Non-pigmented ciliary epithelial cell (primary cell): ENCODE measurements around the gene GPER1.
"Not testable (repeated sequence)": the region's sequence is repeated elsewhere in the genome, so short reads cannot be mapped to it uniquely, and the experiment has no call there.

Experiments
- DNase-seq: peaks from one replicate; pipeline ENCODE4 v3.0.0-alpha.2; 2010; ENCODE audit warnings: low read depth

The GPER1 gene

DNA sequence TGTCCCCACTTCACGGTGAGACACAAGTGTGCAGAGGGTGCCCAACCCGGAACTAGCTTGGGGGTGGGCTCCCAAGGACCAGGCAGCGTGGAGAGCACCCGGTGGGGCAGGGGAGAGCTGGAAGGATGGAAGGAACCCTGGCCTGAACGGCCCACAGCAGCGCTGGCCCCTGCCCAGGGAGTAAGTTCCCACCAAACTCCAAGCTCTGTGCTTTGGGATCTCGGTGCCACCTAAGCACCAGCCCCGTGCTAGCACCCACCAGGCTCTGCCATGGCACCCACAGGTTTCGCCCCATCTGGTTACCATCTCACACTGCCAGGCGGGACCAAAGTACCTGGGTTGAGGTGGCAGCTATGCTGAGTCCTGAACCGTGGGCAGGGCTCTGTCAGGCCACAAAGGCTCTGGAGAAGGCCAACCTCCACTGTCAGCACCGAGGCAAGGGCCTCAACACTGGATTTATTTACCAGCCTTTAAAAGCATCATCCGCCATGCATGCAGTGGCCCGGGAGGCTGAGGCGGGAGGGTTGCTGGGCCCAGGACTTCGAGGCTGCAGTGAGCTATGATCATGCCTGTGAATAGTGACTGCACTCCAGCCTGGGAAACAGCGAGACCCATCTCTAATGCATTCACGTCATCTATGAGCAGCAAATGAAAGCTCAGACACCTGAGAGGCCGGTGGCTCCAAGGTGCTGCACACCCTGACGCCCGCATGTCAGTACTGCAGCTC is 16.0 kb downstream of the GPER1 start:
- no peak for DNase-seq

DNA sequence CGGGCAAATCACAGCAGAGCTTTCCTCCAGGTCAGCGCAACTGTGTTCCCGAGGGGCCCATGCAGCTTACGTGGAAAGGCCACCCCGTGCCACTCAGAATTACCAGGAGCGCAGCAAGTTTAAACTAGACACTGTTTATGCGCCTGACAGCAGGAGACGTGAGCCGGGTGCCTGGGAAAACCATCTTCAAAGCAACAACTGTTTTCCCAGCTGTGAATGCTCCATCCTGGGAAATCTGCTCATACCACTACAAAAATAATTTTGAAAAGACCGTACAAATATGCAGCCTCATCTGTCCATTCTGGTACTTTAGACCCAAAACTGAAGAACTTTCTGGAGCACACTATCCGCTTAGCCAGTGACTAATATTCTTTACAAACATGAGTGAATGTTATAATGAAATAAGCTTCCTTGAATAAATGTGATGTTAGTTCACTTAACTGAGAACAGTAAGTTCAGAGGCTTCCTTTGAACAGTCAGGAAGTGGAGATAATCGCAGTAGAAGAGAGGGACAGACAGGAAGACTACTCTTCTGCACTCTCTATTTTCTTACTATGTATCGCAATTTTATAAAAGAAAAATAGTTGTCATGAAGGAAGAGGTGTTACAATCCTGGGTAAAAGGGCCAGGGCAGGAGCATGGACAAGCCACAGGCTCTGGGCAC is 16.7 kb downstream of the GPER1 start:
- no peak for DNase-seq

DNA sequence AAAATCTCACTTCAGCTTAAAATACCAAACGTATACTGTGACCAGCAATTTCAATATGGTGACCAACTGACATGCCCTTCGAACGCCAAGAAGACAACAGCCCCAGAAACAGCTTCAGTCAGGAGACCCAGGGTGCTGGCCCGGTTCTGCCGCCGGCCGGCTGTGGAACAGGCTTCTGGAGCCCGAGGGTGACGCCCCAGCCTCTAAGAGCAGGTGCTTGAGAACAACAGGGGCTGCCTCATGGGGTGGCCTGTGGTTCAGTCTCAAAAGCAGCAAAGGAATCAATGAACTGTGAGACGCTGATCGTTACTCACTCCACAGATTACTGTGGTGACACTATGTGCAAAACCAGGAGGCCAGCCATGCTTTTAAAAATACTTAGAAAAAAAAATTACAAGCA is 17.3 kb downstream of the GPER1 start:
- DNase-seq: no peak

DNA sequence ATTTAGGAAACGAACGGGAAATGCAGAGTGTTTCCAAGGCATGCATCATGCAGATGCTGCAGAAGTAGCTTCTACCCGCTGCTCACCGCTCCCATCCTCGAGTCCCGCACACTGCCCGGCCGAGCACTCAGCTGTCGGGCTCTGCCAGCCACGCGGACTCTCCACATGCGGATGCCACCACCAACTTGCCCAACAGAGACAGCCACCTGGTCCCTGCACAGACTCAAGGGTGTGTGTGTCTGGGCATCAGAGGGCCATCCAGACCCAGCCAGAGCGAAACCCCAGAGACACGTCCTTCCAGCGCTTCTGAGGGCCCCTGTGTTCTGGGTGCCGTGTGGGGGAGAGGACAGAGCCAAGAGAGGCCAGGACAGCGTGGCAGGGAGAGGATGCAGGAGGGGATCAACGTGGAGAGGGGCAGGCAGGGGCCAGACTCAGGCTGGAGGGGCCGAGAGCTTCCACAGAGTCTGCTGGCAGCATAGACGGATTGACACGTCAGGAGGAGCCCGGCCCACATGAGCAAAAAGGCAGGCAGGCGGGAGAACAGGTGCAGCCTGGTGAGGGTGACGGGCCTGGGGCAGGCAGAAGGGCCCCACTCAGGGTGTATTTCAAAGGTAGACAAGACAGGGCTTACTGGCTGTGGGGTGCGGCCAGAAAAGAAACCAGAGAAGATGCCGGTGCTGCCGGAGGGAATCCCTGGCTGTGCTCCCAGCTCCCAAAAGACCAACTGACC is 18.3 kb downstream of the GPER1 start:
- no peak for DNase-seq

DNA sequence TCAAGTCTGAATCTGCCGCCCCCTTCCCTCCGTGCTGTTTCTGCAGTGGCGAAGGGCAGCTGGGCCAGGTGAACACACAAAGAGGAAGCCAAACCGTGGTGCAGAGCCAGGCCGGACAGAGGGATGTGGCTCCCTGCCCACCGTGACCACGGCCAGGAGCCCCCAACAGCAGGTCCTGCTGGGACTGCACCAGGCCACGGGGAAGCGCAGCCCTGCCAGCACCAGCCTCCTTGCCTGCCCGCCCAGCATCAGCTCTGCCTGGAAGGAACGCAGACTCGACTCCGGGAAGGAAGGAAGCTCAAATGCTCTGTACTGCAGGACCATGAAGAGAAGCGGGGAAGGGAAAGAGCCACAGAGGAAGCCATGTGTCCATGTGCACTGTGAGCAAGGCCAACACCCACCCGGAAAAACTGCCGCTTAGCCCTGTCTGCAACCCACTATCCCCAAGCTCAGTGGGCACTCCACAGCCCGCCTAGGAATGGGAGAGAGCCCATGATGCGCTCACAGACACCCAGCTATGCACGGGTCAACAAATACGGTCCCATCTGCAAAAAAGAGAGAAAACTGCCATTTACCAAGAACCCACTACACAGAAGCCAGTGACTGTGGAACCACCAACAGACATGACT is 19.0 kb downstream of the GPER1 start:
- DNase-seq: no peak

DNA sequence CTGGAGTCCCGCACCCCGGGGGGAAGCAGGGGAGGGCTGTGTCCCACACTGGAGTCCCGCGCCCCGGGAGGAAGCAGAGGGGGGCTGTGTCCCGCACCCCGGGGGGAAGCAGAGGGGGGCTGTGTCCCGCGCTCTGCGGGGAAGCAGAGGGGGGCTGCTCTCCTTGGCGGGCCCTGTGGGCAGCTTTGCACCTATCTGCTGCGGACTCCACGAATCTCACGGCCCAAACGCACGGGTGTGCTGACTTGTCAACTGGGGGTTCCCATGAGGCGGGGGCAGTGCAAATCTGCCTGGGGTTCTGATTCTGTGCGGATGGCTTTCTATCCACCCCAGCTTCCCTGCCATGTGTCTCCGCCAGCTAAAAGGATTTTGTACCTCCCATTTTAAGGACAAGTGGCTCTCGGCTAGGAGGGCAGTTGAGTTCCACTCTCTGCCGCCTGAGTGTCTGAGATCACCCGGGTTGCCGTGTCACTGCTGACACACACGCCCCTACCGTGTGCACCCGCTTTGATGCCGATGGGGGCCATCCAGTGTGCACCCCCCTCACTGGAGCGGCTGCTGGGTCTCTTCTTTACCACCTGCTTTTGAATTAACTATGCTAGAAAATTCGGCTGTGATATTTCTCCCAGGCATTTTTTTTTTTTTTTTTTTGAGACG is 20.5 kb downstream of the GPER1 start:
- DNase-seq: no peak

DNA sequence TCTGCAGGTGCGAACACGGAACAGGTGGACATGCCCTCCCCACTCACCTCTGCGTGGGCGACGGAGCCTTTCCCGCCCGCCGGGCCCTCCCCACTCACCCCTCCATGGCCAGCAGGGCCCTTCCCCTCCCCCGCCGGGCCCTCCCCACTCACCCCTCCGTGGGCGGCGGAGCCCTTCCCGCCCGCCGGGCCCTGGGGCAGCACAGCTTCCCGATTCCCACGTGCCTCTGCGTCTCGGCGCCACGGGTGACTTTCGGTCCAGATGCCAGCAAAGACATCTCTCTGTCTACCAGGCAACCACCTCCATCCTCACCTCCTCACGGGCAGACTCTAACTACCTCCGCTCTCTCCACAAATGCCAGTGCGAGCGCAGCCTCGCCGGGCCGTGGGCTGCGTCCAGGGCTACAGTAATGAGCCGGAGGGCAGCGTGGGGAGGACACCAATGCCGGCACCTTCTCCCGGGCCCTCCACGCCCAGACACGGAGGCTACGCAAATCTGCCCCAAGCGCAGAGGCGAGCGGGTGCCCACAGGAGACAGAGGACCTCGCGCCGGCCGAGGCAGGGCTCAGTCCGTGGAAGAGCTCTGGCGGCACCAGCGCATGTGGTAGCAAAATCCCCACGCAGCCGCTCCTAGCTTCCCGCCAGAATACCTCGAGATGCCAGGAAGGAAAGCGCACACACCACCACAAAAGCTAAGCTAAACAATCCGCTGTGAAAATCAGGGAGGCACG is 21.8 kb downstream of the GPER1 start:
- DNase-seq: no peak

DNA sequence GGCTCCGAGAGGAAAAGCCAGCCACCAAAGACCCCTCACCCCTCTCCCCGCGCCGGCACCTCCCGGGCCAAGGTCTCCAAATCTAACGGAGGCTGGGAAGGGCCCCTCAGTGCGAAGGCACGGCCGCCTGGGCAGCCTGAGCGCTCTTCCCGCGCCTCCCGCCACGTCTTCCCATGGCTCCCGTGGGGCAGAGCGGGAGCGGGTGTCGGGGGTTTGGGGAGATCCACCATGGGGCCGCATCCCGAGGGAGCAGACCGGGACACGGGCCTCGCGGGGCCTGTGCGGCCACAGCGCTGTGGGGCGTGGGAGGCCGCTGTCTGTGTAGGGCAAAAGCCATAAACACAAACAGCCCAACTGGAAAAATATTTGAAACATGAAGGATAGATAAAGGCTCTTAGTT is 22.4 kb downstream of the GPER1 start:
- no peak for DNase-seq

DNA sequence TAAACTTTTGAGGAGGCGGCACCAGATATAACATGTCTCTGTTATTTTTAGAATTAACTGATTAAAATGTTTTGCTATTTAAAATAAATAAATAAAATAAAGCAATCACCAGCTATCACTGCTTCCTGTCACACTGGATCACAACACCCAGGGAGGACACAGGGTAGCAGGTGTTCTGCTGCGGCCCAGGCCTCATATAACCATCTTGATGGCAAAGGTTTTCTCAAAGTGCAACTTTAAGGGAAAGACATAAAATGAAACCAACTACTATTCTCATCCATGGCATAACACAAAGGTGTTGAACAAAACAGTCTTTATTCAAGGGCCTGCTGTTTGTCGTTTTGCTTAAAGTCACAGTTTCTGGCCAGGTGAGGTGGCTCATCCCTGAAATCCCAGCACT is 23.2 kb downstream of the GPER1 start:
- no peak for DNase-seq

DNA sequence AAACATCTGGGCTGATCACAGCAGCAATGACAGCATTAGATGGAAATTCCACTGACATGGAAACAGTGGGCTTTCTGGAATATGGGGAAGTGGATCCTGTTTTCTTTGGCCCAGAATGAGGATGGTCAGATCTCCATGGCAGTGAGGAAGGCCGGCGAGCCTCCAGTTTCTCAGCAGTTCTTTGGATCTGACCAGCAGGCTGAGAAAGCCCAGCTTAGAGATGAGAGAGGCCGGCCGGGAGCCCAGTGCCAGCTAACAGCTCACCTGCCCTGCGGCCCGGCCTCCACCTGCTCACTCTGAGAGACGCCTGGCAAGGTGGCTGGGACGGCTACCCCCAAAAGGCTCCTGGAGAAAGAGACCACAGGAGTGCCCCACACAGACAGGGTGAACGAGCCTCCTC is 24.2 kb downstream of the GPER1 start:
- DNase-seq: no peak

DNA sequence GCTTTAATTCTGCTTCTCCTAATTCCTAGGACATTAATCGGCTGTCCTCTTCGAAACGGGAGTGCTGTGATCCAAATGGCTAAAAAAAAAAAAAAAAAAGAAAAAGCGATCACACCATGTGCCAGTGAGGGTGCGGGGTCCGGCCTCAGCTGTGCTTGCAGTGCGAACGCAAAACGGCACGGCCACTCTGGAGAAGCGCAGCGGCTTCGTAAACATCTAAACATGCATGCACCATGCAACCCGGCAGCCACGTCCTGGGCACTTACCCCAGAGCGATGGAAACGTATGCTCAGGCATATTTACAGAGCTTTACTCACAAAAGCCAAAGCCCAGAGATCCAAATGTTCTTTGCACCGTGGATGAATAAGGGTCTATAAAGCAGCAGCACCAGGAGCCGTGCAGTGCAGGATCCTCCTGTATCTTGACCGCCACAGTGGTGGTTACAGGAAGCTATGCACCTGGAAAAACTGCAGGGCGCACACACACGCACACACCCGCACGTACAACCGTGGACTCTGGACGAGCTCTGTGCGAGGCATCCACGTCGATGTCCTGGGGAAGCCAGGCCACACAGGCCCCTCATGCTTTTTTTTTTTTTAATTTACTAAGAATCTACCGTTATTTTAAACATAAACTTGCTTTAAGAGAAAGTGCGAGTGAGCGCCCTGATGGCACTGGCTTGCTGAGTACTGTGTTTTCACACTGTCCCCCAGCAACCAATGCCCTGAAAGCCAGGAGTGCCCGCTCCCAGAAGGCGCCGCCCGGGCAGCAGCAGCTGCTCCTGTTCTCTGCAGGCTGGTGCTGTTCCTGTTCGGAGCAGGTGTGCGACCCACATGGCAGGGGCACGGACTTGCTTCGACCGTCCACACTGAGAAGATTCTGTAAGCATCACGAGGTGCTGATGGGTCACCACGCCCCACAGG is 25.0 kb downstream of the GPER1 start:
- DNase-seq: no peak

DNA sequence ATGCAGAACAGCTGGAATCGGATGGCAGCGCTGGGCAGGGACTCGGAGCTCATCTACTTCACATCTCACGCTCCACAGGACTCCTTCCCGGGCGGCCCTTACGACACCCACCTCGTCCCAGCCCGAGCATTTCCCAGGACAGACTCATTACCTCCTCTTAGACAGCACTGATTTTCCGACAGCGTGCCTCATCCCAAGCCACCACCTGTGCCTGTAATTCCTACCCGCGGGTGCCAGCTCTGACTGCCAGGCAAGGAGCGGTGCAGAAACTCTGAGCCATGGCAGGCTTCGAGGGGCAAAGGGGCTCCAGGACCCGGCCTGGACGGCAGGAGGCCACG is 25.6 kb downstream of the GPER1 start:
- DNase-seq: no peak

DNA sequence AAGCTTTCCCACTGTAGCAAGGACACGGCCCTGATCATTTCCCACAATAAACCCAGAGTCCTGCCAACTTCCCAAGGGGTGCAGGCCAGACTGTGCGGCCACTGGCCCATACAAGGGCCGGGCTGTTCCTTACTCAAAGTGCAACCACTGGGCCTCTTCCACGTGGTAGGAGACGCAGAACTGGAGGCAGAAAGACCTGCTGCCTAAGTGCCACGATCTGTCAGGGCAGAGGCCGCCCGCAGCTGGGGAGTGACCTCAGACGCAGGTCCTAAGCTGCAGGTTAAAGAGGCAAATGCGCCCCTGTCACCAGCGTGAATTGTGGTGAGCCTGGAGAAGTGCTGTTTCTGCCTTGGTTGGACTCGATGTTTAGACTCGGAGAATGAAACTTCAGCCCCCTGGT is 26.2 kb downstream of the GPER1 start:
- DNase-seq: no peak

DNA sequence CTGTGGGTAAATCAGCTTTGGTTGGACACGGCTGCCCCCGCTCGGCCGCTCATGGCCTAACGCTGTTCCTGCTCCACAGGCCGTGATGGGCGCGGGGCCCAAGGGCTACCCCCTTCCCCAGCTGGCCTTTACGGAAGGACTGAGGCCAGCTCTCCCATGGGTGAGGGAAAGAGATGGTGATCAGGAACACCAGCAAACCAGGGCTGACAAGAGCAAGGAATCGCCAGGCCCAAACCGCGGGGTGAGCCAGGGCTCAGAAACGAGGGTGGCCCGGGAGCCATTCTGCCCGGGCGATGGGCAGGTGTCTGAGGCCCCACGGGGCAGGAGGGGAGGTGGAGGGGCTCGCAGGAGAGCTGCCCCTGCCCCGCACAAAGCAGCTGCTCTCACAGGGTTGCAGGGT is 26.6 kb downstream of the GPER1 start:
- no peak for DNase-seq

DNA sequence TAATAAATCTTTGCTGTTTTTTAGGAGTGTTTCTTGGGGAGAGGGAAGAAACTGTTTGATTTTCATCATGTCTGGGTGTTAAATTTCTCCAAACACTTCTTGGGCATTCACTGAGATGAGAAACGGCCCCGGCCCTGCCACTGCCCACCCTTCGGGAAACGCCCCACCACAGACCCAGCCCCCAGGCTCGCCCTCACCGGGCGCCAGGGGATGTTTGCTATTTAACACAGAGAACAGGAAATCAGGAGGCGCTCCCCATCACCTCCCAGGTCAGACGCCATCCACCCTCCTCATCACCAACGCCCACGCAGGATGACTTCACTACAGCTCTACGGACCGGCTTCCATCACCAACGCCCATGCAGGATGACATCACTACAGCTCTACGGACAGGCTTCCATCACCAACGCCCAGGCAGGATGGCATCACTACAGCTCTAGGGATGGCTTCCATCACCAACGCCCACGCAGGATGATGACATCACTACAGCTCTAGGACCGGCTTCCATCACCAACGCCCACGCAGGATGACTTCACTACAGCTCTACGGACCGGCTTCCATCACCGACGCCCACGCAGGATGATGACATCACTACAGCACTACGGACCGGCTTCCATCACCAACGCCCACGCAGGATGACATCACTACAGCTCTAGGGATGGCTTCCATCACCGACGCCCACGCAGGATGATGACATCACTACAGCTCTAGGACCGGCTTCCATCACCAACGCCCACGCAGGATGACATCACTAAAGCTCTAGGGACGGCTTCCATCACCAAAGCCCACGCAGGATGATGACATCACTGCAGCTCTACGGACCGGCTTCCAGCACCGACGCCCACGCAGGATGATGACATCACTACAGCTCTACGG is 27.5 kb downstream of the GPER1 start:
- DNase-seq: not testable (repeated sequence)

DNA sequence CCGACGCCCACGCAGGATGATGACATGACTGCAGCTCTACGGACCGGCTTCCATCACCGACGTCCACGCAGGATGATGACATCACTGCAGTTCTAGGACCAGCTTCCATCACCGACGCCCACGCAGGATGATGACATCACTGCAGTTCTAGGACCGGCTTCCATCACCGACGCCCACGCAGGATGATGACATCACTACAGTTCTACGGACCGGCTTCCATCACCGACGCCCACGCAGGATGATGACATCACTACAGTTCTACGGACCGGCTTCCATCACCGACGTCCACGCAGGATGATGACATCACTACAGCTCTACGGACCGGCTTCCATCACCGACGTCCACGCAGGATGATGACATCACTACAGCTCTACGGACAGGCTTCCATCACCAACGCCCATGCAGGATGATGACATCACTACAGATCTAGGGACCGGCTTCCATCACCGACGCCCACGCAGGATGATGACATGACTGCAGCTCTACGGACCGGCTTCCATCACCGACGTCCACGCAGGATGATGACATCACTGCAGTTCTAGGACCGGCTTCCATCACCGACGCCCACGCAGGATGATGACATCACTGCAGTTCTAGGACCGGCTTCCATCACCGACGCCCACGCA is 28.6 kb downstream of the GPER1 start:
- DNase-seq: not testable (repeated sequence)

DNA sequence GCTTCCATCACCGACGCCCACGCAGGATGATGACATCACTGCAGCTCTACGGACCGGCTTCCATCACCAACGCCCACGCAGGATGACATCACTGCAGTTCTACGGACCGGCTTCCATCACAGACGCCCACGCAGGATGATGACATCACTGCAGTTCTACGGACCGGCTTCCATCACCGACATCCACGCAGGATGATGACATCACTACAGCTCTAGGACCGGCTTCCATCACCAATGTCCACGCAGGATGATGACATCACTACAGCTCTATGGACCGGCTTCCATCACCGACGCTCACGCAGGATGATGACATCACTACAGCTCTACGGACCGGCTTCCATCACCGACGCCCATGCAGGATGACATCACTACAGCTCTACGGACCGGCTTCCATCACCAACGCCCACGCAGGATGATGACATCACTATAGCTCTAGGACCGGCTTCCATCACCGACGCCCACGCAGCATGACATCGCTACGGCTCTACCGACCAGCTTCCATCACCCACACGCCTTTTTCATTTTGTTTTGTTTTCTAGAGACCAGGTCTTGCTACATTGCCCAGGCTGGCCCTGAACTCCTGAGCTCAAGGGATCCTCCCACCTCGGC is 29.5 kb downstream of the GPER1 start:
- DNase-seq: no peak

DNA sequence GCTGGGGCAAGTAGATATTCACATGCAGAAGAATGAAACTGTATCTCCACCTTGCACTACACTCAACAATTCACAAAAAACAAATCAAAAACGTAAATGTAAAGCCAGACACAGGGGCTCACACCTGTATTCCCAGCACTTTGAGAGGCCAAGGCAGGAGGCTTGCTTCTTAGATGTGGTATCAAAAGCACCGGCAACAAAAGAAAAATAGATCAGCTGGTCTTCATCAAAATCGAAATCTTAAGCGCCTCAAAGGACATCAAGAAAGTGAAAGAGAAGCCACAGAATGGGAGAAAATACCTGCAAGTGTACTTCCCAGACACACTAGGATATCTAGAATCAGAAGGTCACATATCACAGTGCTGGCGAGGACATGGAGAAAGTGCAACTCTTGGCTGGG is 31.3 kb downstream of the GPER1 start:
- DNase-seq: no peak

DNA sequence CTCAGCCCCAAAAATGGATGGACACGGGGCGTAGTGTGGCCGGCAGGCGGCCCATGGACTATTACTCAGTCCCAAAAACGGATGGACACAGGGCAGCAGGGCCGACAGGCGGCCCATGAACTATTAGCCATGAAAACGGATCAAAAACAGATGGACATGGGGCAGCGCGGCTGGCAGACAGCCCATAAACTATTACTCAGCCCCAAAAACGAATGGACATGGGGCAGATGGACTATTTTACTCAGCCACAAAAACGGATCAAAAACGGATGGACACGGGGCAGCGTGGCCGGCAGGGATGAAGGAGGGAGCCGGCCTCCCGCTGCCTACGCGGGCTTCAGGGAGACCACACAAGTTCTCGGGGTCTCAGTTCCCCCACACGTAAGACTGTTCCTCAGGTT is 32.9 kb downstream of the GPER1 start:
- no peak for DNase-seq
